B cell (primary cell): ENCODE measurements around the gene PHF13. TPM values are rescaled to one million over a fixed set of nuclear protein-coding genes. Genes with fewer than 3 reads are reported as not detected.

ENCODE experiments used
- ATAC-seq: fragments of 200-7000 bp; cut with Tn5 transposase; one replicate; pipeline ENCODE4 v1.10.0; 2021; ENCODE audit warnings: low read depth, mild to moderate bottlenecking, moderate number of reproducible peaks, moderate library complexity
- CTCF ChIA-PET: fragments of 350-600 bp; sonication (Branson Sonifier 250); formaldehyde crosslinking; loops from one replicate; lab custom pipeline; 2021; ENCODE audit warnings: antibody characterized with exemption, inconsistent platforms; lab: Charles Lee
- POLR2A ChIA-PET: fragments of 350-600 bp; sonication (Branson Sonifier 250); formaldehyde crosslinking; loops from one replicate; lab custom pipeline; 2021; ENCODE audit warnings: antibody characterized with exemption; lab: Charles Lee
- DNase-seq: peaks from one replicate; pipeline ENCODE4 v3.0.0; 2013
- H2AFZ ChIP-seq: 2 replicates; pipeline ENCODE4 v1.6.1; 2012; ENCODE audit warnings: mild to moderate bottlenecking, low read depth, low read length; ENCODE audit not compliant: insufficient read depth, poor library complexity, severe bottlenecking
- H3K27ac ChIP-seq, 2 donors: 1 replicate in 1 of 2; 2 replicates in 1 of 2; pipeline ENCODE4 v1.5.1; 2012 to 2013; ENCODE audit warnings: low read length in 2 of 2, mild to moderate bottlenecking in 2 of 2, moderate library complexity in 1 of 2
- H3K27me3 ChIP-seq, 4 experiments: fragments of 200-600 bp in 1 of 4; sonication (generic) in 1 of 4; replicated peaks in 1 of 4; 1 replicate in 2 of 4; 2 replicates in 2 of 4; pipeline versions ENCODE4 v1.6.1 to v1.7.0; 2013 to 2016; ENCODE audit warnings: low read length in 3 of 4, mild to moderate bottlenecking in 2 of 4, mixed read lengths in 1 of 4, moderate library complexity in 1 of 4; ENCODE audit not compliant: insufficient read depth in 4 of 4, control insufficient read depth in 3 of 4; ENCODE audit errors: control extremely low read depth in 1 of 4
- H3K36me3 ChIP-seq, 2 experiments: replicated peaks in 1 of 2; 1 replicate in 1 of 2; 2 replicates in 1 of 2; pipeline versions ENCODE4 v1.6.1 to v1.7.1; 2013; ENCODE audit warnings: low read length in 1 of 2; ENCODE audit not compliant: insufficient read depth in 2 of 2, control insufficient read depth in 1 of 2; ENCODE audit errors: control extremely low read depth in 1 of 2, extremely low read depth in 1 of 2
- H3K4me1 ChIP-seq, 2 donors: fragments of 200-600 bp in 1 of 2; sonication (generic) in 1 of 2; 1 replicate in 1 of 2; 2 replicates in 1 of 2; pipeline versions ENCODE4 v1.5.1 to v1.6.1; 2013 to 2017; ENCODE audit warnings: low read length in 2 of 2; ENCODE audit not compliant: control insufficient read depth in 2 of 2, insufficient read depth in 2 of 2
- H3K4me2 ChIP-seq: replicated peaks from 2 replicates; pipeline ENCODE3; 2012; ENCODE audit warnings: mild to moderate bottlenecking, low read depth, low read length; ENCODE audit not compliant: poor library complexity, severe bottlenecking
- H3K4me3 ChIP-seq, 5 experiments: fragments of 200-600 bp in 1 of 5; sonication (generic) in 1 of 5; 1 replicate in 3 of 5; 2 replicates in 2 of 5; pipeline versions ENCODE4 v1.5.1 to v1.7.0; 2011 to 2016; ENCODE audit warnings: low read length in 4 of 5, mild to moderate bottlenecking in 4 of 5, low read depth in 2 of 5, control low read depth in 1 of 5, moderate library complexity in 1 of 5; ENCODE audit not compliant: insufficient read depth in 1 of 5; ENCODE audit errors: control extremely low read depth in 1 of 5, extremely low read depth in 1 of 5
- H3K79me2 ChIP-seq: fragments of 200-600 bp; sonication (generic); one replicate; pipeline ENCODE4 v1.6.0; 2016; ENCODE audit warnings: low read length; ENCODE audit not compliant: control insufficient read depth, insufficient read depth
- H3K9ac ChIP-seq: fragments of 200-600 bp; sonication (generic); 2 replicates; pipeline ENCODE4 v1.6.1; 2017; ENCODE audit warnings: mild to moderate bottlenecking, low read length, moderate library complexity
- H3K9me3 ChIP-seq, 3 donors: one replicate each; pipeline versions ENCODE4 v1.6.1 to v1.7.1; 2013; ENCODE audit warnings: low read length in 2 of 3; ENCODE audit not compliant: control insufficient read depth in 2 of 3, insufficient read depth in 1 of 3; ENCODE audit errors: control extremely low read depth in 1 of 3
- H4K20me1 ChIP-seq: 2 replicates; pipeline ENCODE4 v1.6.0; 2012; ENCODE audit warnings: mild to moderate bottlenecking, low read length; ENCODE audit not compliant: insufficient read depth, control insufficient read depth, poor library complexity, severe bottlenecking
- H3K27ac Mint-ChIP-seq: one replicate; pipeline ENCODE4 v1.8.0; 2021; ENCODE audit warnings: mixed read lengths
- H3K27me3 Mint-ChIP-seq: one replicate; pipeline ENCODE4 v1.8.0; 2021; ENCODE audit warnings: mixed read lengths
- H3K4me1 Mint-ChIP-seq: one replicate; pipeline ENCODE4 v1.8.0; 2021; ENCODE audit warnings: mixed read lengths
- H3K4me3 Mint-ChIP-seq: one replicate; pipeline ENCODE4 v1.8.0; 2021; ENCODE audit warnings: mixed read lengths
- H3K9me3 Mint-ChIP-seq: one replicate; pipeline ENCODE4 v1.8.0; 2022; ENCODE audit warnings: mixed read lengths; ENCODE audit not compliant: insufficient read depth
- CTCF ChIP-seq: fragments of 200-600 bp; IDR thresholded peaks from one replicate; pipeline ENCODE4 v1.8.0; 2022; ENCODE audit warnings: antibody characterized with exemption, mild to moderate bottlenecking
- EZH2 ChIP-seq: IDR thresholded peaks from 2 replicates; pipeline ENCODE4 v1.6.1; 2012; ENCODE audit warnings: borderline replicate concordance, low read depth, mild to moderate bottlenecking, moderate library complexity, low read length; ENCODE audit not compliant: insufficient read depth, poor library complexity, severe bottlenecking
- WGBS: methylation state at CpG from one replicate; pipeline ENCODE4 v1.1.5; 2013; ENCODE audit warnings: missing lambda C conversion rate; ENCODE audit not compliant: insufficient coverage; 5-methylcytosine and 5-hydroxymethylcytosine counted together
- intact Hi-C: fragments of 100-400 bp; cut with micrococcal nuclease; formaldehyde crosslinking; loops from one replicate; pipeline ENCODE4 v1.10.0; 2022
- polyA plus RNA-seq: library from polyadenylated mRNA; depleted of rRNA; stranded (reverse); fragments of >200 nt; gene quantifications from 2 replicates; pipeline ENCODE4 v1.2.3, GENCODE V29; 2012
- total RNA-seq, 2 donors: library from RNA; stranded (reverse); fragments of 120-200 nt in 1 of 2; gene quantifications; 1 replicate in 1 of 2; 2 replicates in 1 of 2; pipeline versions ENCODE4 v1.2.3 to v1.2.4, GENCODE V29; 2013 to 2022

The PHF13 gene
- total and polyA plus RNA-seq, 2 donors (not counting 1 experiment from before 2014, with no cell fraction given), result 5.3 to 11.0 TPM

DNA sequence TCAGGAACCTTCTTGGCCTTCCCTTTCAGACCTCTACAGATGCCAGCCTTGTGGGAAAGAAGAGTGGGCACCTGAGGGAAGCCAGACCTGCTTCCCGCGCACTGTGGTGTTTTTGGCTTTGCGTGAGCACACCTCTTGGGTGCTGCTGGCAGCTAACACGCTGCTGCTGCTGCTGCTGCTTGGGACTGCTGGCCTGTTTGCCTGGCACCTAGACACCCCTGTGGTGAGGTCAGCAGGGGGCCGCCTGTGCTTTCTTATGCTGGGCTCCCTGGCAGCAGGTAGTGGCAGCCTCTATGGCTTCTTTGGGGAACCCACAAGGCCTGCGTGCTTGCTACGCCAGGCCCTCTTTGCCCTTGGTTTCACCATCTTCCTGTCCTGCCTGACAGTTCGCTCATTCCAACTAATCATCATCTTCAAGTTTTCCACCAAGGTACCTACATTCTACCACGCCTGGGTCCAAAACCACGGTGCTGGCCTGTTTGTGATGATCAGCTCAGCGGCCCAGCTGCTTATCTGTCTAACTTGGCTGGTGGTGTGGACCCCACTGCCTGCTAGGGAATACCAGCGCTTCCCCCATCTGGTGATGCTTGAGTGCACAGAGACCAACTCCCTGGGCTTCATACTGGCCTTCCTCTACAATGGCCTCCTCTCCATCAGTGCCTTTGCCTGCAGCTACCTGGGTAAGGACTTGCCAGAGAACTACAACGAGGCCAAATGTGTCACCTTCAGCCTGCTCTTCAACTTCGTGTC lies 34.7 kb upstream of the PHF13 start:
- Histone ChIP-seq H4K20me1 (peaks cover 8% of the 10 kb centered on the region), H3K36me3 (peaks cover 0 to 2% of the 10 kb centered on the region in 2 experiments), H2AFZ (peak overlapping the region; percentile 84), H3K4me1 (peaks cover 20 to 32% of the 10 kb centered on the region in 2 donors), H3K9me3 (no peaks in the 10 kb centered on the region), H3K27me3 (no peaks in the 10 kb centered on the region), H3K79me2 (peaks cover 30% of the 10 kb centered on the region), H3K9ac (no peak overlapping the region), H3K4me3 (peak overlapping the region in 2 of 5 experiments; percentile 88 to 90), H3K4me2 (peak overlapping the region; percentile 88), H3K27ac (peak overlapping the region; percentile 87 to 91)
- ChIA-PET POLR2A (interaction anchor here (2.5 to 3.4 kb wide), 3 partner anchors 21 to 24 kb away, joined by 7 to 21 read pairs (median 9); partner anchors contain the start of genes KLHL21, NOL9 and TAS1R1), CTCF (no interaction called here)
- no peak for DNase-seq
- H3K27ac Mint-ChIP-seq, result peak overlapping the region; percentile 98
- 95% methylated on average over 14 of the region's 14 CpGs for WGBS
- peaks cover 3% of the 10 kb centered on the region for H3K27me3 Mint-ChIP-seq
- intact Hi-C loops, result loop anchor here (1.0 kb wide), 3 partner anchors 24 to 47 kb away; partner anchors contain the start of genes NOL9 and PHF13
- H3K4me3 Mint-ChIP-seq, result peak overlapping the region; percentile 98
- H3K9me3 Mint-ChIP-seq, result no peaks in the 10 kb centered on the region
- peaks cover 34% of the 10 kb centered on the region for H3K4me1 Mint-ChIP-seq
- no peak for ATAC-seq
- TF ChIP-seq EZH2 (no peak), CTCF (no peak)
